Left renal cortex interstitium (tissue), 4 donors: Measurements from ENCODE around the gene CSPG4. TPM values are rescaled to one million over a fixed set of nuclear protein-coding genes. Genes with fewer than 3 reads are reported as not detected.
"Not testable (repeated sequence)": the region's sequence is repeated elsewhere in the genome, so short reads cannot be mapped to it uniquely, and the experiment has no call there.

ENCODE experiments used
- DNase-seq, 4 donors: peaks; one replicate each; pipeline ENCODE4 v3.0.0-alpha.2; 2013; ENCODE audit warnings: low read depth in 4 of 4, low spot score in 2 of 4, missing footprints in 1 of 4
- polyA plus RNA-seq, 4 donors: library from polyadenylated mRNA; unstranded; fragments of 120-200 nt; gene quantifications; one replicate each; pipeline ENCODE4 v1.2.1, GENCODE V29; 2013; ENCODE audit not compliant: insufficient read length in 4 of 4

Gene CSPG4
- polyA plus RNA-seq, 4 donors: 6.9 to 10.2 (median 9.4) TPM

- no peak for DNase-seq
Observed at GRCh38 chr15:75650908-75651809, 61.5 kb downstream of the CSPG4 start.

- DNase-seq: no peak
Observed at GRCh38 chr15:75649848-75650247, 62.8 kb downstream of the CSPG4 start.

- no peak for DNase-seq
Observed at GRCh38 chr15:75649045-75649761, 63.4 kb downstream of the CSPG4 start.

- no peak for DNase-seq
Observed at GRCh38 chr15:75648156-75649000, 64.3 kb downstream of the CSPG4 start.

GRCh38 chr15:75647370-75648155 lies 65.1 kb downstream of the CSPG4 start, which contains the start of gene SNX33:
TSS of gene SNX33 (plus strand) at chr15:75647912. CDS start at chr15:75649103, 1,191 bp downstream.
- DNase-seq: peak; percentile 45 to 76 (median 66)

GRCh38 chr15:75646944-75647364 lies 65.7 kb downstream of the CSPG4 start:
- peak in 3 of 4 donors; percentile 13 to 36 (median 22) for DNase-seq

GRCh38 chr15:75646112-75646943 lies 66.3 kb downstream of the CSPG4 start:
- DNase-seq: no peak

GRCh38 chr15:75644376-75644775 lies 68.3 kb downstream of the CSPG4 start:
- DNase-seq: no peak

GRCh38 chr15:75641603-75642002 lies 71.0 kb downstream of the CSPG4 start:
- DNase-seq: no peak

- no peak for DNase-seq
Observed at GRCh38 chr15:75641179-75641503, 71.5 kb downstream of the CSPG4 start.

- DNase-seq: peak in 1 of 4 donors; percentile 26
Observed at GRCh38 chr15:75640483-75641178, 72.0 kb downstream of the CSPG4 start.

GRCh38 chr15:75639709-75640482 lies 72.8 kb downstream of the CSPG4 start, which contains the start of gene IMP3:
TSS of gene IMP3 (minus strand) at chr15:75640224. CDS start at chr15:75640168, 56 bp downstream.
- peak; percentile 89 to 98 (median 92) for DNase-seq

GRCh38 chr15:75639191-75639708 lies 73.4 kb downstream of the CSPG4 start:
- DNase-seq: no peak

GRCh38 chr15:75637245-75638009 lies 75.2 kb downstream of the CSPG4 start:
- no peak for DNase-seq

- no peak for DNase-seq
Observed at GRCh38 chr15:75636026-75636425, 76.6 kb downstream of the CSPG4 start.

- not testable (repeated sequence) for DNase-seq
Observed at GRCh38 chr15:75633922-75634321, 78.7 kb downstream of the CSPG4 start.

GRCh38 chr15:75631935-75632334 lies 80.7 kb downstream of the CSPG4 start:
- DNase-seq: no peak
